H1 (cell line): Measurements from ENCODE around the gene CHD5. TPM values are rescaled to one million over a fixed set of nuclear protein-coding genes. Genes with fewer than 3 reads are reported as not detected.
A peak's percentile ranks its signal among the peaks of the same experiment; 100 is the strongest.

ENCODE experiments used
- CHD1 ChIP-seq: IDR thresholded peaks from 2 replicates; pipeline ENCODE4 v1.6.1; 2012; ENCODE audit warnings: low read depth, low read length, improper control_type of control experiment
- EGR1 ChIP-seq: IDR thresholded peaks from 2 replicates; pipeline ENCODE4 v1.6.1; 2011; ENCODE audit warnings: low read depth, low read length, borderline replicate concordance
- JUN ChIP-seq: IDR thresholded peaks from 2 replicates; pipeline ENCODE4 v1.6.1; 2011; ENCODE audit warnings: low read depth, mild to moderate bottlenecking, improper control_type of control experiment, low read length
- KDM1A ChIP-seq: fragments of 200-600, 300-600 bp; sonication (generic); IDR thresholded peaks from 2 replicates; pipeline ENCODE4 v1.7.1; 2016; ENCODE audit warnings: mild to moderate bottlenecking, low read length, borderline replicate concordance
- KDM5A ChIP-seq: fragments of 200-600 bp; IDR thresholded peaks from 2 replicates; pipeline ENCODE4 v1.7.1; 2012; ENCODE audit warnings: mild to moderate bottlenecking, low read length, inconsistent platforms, mixed read lengths
- MAFK ChIP-seq: IDR thresholded peaks from 2 replicates; pipeline ENCODE4 v1.6.1; 2012; ENCODE audit warnings: low read depth, mild to moderate bottlenecking, improper control_type of control experiment, low read length
- NRF1 ChIP-seq: IDR thresholded peaks from 2 replicates; pipeline ENCODE4 v1.6.1; 2011; ENCODE audit warnings: mild to moderate bottlenecking, low read depth, low read length, improper control_type of control experiment
- PHF8 ChIP-seq: fragments of 200-600 bp; sonication (generic); conservative IDR thresholded peaks from 2 replicates; pipeline ENCODE4 v1.7.1; 2012; ENCODE audit warnings: low read depth, mild to moderate bottlenecking, inconsistent platforms, low read length, moderate library complexity
- RAD21 ChIP-seq, 2 experiments: IDR thresholded peaks in 1 of 2; conservative IDR thresholded peaks in 1 of 2; 2 replicates each; pipeline ENCODE4 v1.6.1; 2011; ENCODE audit warnings: low read depth in 2 of 2, low read length in 2 of 2, improper control_type of control experiment in 1 of 2, inconsistent platforms in 1 of 2, mild to moderate bottlenecking in 1 of 2, moderate library complexity in 1 of 2
- RNF2 ChIP-seq: fragments of 200-900, 300-1000 bp; sonication (generic); IDR thresholded peaks from 2 replicates; pipeline ENCODE4 v1.7.1; 2016; ENCODE audit warnings: borderline replicate concordance, low read depth, mild to moderate bottlenecking, antibody characterized with exemption, low read length; ENCODE audit not compliant: poor library complexity, severe bottlenecking; ENCODE audit errors: missing control alignments
- SIN3A ChIP-seq, 2 experiments: IDR thresholded peaks in 1 of 2; conservative IDR thresholded peaks in 1 of 2; 2 replicates each; pipeline ENCODE4 v1.6.1; 2011 to 2012; ENCODE audit warnings: low read length in 2 of 2, improper control_type of control experiment in 1 of 2, low read depth in 1 of 2, mild to moderate bottlenecking in 1 of 2
- TEAD4 ChIP-seq: IDR thresholded peaks from 2 replicates; pipeline ENCODE4 v1.6.1; 2012; ENCODE audit warnings: low read depth, low read length, inconsistent platforms, mixed read lengths
- YY1 ChIP-seq: IDR thresholded peaks from 2 replicates; pipeline ENCODE4 v1.6.1; 2011; ENCODE audit warnings: low read depth, mild to moderate bottlenecking, low read length
- polyA plus RNA-seq, 7 experiments: library from polyadenylated mRNA; depleted of rRNA in 3 of 7; stranded (reverse) in 5 of 7; unstranded in 2 of 7; fragments of >200 nt in 5 of 7; fragments of 200-250 nt in 2 of 7; gene quantifications; 1 replicate in 5 of 7; 2 replicates in 1 of 7; 4 replicates in 1 of 7; pipeline versions ENCODE4 v1.2.1 to v1.2.3, GENCODE V29; 2011 to 2013; ENCODE audit warnings: missing spikeins in 2 of 7, mixed read lengths in 2 of 7
- total RNA-seq: library from RNA; stranded (reverse); fragmentation: NEBNext Ultra II Directional; extraction: Animal tissue kit (Norgen Biotek cat#: 25700); gene quantifications from 2 replicates; pipeline ENCODE4 v1.2.1, GENCODE V29; 2021
- TF ChIP-seq, protein P1 (sequence below): IDR thresholded peaks from 2 replicates; pipeline ENCODE4 v1.6.1; 2011; ENCODE audit warnings: low read depth, mild to moderate bottlenecking, low read length; ENCODE audit not compliant: insufficient read depth

The CHD5 gene
- total and polyA plus RNA-seq, 2 of the 8 experiments (the other 6 are each of a cell fraction or from before 2014, with no cell fraction given), result 0.42 to 1.8 TPM

DNA sequence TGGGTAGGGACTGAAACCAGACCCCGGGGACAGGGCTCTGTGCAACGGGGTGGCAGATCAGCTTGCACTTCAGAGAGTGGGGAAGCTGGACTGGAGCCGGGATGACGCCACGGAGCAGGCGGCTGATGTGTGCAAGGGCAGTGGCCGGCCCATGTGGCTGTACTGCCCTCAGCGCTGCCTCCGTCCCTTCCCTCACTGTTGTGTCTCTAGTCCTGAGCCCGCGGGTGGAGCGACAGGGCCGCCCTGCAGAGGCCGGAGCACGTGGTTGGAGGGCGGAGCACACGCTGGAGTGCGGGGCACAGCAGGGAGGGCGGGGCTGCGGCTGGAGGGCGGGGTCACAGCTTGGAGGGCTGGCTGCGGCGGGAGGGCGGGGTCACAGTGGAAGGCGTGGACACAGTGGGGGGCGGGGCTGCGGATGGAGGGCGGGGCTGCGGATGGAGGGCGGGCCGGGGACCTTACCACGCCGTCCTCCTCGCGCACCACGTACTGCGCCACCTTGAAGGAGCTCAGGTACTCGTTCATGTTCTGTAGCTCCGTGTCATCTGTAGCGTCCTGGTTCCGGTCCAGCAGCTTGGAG is 52.4 kb downstream of the CHD5 start (continued):
- no peak for TF ChIP-seq PHF8
- no peak for TF ChIP-seq KDM5A
- TF ChIP-seq YY1, result no peak
- TF ChIP-seq KDM1A, result no peak
- TF ChIP-seq EGR1, result no peak
- no peak for TF ChIP-seq JUN
- TF ChIP-seq SIN3A (conservative IDR thresholded peaks at IDR 0.05 in 1 of 2, IDR thresholded peaks at IDR 0.05 in 1 of 2; ENCODE audit: low read depth in 1 of 2, low read length in 2 of 2), result 0 out of 4 replicates have a peak, but pooled peaks of 1 of the 2 experiments have one; percentile 22
- TF ChIP-seq RAD21 (IDR thresholded peaks at IDR 0.05 in 1 of 2, conservative IDR thresholded peaks at IDR 0.05 in 1 of 2; ENCODE audit: low read depth in 2 of 2, low read length in 2 of 2), result no peak
- TF ChIP-seq TEAD4, result no peak
- TF ChIP-seq RNF2, result no peak
- TF ChIP-seq, protein P1, sequence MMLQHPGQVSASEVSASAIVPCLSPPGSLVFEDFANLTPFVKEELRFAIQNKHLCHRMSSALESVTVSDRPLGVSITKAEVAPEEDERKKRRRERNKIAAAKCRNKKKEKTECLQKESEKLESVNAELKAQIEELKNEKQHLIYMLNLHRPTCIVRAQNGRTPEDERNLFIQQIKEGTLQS, result no peak
- TF ChIP-seq CHD1, result no peak
- TF ChIP-seq NRF1, result no peak
- no peak for TF ChIP-seq MAFK
